T-helper 2 cell treated with Interferon-gamma antibody and Interleukin-4, amounts not matched to agents 100 ng/mL and 5 ng/mL, for 36 hours (primary cell): ENCODE results near the gene DEFB113. TPM values are rescaled to one million over a fixed set of nuclear protein-coding genes. Genes with fewer than 3 reads are reported as not detected.
"Not testable (repeated sequence)": the region's sequence is repeated elsewhere in the genome, so short reads cannot be mapped to it uniquely, and the experiment has no call there.

Experiments used
- intact Hi-C: fragments of 100-400 bp; cut with micrococcal nuclease; formaldehyde crosslinking; loops from one replicate; pipeline ENCODE4 v1.15.1; 2023
- total RNA-seq: library from RNA; stranded (reverse); gene quantifications from 2 replicates; pipeline ENCODE4 v1.2.3, GENCODE V29; 2022

DEFB113 gene
- total RNA-seq = not detected in 2 replicates

DNA sequence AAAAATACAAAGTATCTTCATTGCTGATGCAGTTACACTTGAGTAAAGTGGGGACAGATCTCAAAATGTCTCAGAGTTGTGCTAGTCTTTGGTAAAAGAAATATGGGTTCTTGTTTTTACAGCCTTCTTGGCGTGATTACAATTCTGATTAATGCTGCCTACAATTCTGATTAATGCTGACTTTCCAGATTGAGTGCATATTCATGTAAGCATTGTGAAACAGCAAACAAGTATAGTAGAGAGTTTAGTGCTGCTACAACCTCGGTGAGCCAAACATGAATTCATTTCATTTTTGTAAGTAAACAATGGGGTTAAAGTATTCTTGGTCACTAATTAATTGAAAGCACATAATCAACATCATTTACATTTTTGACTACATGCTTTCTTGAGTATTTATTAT lies at the start of gene DEFB113:
Gene DEFB113 (minus strand): TSS at position 21 of the 400 bp plus-strand sequence. CDS start 0 bp downstream, at position 21.
- intact Hi-C loops = no loop called here

DNA sequence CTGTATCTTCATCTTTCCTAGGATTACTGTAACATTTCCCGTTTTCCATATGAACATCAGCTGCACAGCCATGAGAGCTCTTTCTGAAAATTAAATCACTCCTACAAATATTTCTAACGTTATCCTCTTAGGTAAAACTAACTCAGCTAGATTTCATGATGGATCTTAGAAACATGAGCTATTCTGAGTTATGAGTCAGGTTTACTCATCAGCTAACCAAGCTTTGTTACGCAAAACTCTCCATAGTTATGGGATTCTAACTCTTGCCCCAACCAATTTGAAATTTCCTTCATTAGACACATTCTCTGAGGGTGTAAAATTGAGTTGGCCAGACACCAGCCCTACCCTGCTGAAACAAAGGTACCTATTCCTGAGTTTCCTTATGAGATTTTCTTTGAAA lies 38.4 kb upstream of the DEFB113 start:
- intact Hi-C loops = no loop called here

DNA sequence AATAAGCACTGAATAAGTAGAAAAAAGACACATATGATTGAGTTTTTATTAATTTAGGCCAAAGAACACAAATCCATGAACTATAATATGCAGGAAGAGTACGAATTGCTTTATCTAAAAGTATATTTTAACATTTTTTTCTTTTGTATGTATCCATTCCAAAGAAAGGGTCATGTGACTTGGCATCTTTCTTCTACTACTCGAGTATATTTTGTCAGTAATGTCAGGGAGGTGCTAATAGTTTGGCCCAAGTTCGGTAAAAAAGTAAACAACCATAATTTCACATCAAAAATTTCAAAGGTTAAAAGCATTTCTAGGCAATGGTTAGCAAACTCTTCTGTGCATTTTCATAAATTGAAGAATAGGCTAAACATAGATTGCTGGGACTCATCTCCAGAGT lies 33.7 kb upstream of the DEFB113 start:
- intact Hi-C loops = no loop called here

DNA sequence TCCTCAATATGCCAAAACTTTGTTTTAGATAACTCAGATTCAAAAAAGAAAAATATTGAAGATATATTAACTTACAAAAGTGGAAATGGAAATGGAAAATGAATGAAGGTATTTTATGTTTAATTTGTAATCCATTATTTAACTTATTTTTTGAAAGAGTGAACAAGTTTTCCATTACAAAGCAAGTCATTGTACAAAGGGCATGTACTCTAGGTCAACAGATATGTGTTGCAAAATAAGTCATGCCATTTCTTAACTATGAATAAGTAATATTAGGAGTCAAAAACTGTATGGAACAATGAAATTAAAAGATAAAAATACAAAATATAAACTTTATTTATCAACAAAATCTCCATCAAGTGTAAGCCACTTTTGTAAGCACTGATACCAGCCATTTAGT lies 25.9 kb upstream of the DEFB113 start:
- intact Hi-C loops = no loop called here

GRCh38 chr6:49988900-49989299 lies 19.5 kb upstream of the DEFB113 start:
- intact Hi-C loops = no loop called here

DNA sequence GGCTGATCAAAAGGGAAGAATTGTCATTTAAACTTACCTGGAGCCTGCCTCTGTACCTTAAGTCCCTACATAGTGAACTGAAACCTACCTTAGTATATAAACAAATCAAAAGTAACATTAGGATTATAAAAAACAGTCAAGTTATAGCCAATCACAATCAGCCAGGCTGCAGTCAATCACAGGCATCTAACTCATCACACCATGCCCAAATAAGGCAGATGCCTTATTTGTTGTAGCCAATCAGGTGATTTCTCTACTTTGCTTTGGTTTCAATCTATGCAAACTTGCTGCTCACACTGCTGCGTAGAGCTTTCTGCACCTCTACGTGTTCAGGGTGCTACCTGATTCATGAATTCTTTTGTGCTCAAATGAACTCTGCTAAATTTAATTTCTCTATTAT lies 18.3 kb upstream of the DEFB113 start:
- intact Hi-C loops = no loop called here

DNA sequence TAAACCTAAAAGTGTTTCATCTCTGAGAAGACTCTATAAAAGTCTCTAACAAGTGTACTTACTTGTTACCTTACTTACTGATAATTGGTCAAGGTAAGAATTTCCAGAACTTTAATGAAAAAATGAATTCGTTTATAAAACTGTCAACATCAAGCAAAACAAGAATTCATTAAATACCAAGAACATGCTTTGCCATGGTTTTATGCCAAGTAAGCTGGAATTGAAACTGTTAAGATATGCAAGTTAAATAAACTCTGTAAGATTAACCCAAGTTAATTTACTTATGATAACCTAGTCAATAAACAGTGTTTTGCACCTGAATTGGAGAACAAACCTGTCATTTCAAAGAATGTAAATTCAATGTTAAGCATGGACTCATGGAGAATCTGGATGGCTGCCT lies 17.1 kb upstream of the DEFB113 start:
- intact Hi-C loops = no loop called here

DNA sequence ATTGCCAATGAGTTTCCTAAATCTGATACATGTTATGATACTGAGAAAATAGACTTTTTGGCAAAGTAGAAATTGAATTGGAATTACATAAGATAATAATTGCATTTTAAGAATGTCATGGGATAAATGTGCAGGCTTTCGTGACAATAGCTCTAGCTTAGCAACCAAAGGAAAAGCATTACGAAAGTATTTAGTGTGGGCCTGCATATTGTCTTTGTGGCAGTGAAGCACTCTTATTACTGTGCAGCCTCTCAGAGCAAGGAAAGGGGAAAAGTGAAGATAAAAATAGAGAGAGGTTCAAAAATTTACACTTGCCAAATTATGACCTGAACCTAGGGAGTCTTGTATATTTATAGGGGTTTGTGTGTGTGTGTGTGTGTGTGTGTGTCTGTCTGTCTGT lies 12.6 kb upstream of the DEFB113 start:
- intact Hi-C loops = no loop called here

DNA sequence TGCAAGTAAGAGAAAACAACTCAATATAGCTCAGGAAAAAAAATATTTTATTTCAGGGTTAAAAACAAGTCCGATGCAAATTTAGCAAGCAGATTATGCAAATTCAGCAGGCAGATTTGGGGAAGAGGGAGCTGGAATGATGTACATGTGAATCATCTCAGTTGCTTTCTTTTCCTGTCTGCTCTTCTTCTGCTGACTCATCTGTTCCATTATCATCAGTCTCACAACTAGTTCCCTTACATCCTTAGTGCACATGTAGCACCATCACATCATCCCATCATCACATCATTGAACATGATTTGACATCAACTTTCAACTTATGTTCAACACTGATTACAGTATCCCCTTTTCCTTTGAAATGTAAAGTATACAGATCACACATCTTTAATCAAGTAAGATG lies 11.5 kb upstream of the DEFB113 start:
- intact Hi-C loops = no loop called here

GRCh38 chr6:49979584-49979983 lies 10.2 kb upstream of the DEFB113 start:
- intact Hi-C loops = no loop called here

GRCh38 chr6:49978332-49979226 lies 9.2 kb upstream of the DEFB113 start:
- intact Hi-C loops = no loop called here

DNA sequence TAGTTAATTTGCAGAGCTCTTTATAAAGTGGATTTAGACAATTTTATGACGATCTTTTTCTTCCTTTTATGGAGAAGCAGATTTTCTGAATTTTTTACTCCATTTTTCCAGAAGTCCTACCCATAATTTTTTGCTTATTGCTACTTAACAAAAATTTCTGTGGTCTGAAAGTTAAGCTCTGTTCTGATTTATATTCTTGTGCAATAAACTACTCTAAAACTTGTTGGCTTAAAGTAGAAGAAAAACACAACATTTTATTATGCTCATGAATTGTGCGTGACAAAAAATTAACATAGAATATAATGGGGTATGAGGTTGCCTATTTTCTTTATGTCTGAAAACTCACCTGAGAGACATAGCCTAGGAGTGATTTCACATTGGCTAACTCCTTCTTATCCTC lies 2.6 kb downstream of the DEFB113 start:
- intact Hi-C loops = no loop called here

DNA sequence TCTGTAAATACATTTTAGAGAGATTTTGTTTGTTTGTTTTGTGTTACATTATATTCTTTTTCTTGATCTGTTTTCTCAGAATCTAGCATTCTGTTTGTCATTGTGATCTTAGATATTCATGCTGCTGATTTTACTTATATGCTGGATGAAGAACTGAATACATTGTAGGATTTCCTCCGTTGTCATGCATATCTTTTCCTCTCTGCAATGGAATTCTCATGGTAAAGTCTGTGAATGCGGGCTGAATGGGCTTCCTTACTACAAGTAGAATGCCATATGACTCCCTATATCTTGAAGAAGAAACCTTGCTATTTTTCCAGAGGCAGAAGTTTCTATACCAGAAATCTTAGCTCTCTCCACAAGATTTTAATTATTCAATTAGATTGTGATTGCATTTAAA lies 3.1 kb downstream of the DEFB113 start:
- intact Hi-C loops = no loop called here

GRCh38 chr6:49964064-49964463 lies 5.4 kb downstream of the DEFB113 start, which contains the start of gene DEFB114:
TSS of gene DEFB114 (minus strand) at chr6:49964164. CDS start at chr6:49964105, 59 bp downstream.
- intact Hi-C loops = no loop called here

DNA sequence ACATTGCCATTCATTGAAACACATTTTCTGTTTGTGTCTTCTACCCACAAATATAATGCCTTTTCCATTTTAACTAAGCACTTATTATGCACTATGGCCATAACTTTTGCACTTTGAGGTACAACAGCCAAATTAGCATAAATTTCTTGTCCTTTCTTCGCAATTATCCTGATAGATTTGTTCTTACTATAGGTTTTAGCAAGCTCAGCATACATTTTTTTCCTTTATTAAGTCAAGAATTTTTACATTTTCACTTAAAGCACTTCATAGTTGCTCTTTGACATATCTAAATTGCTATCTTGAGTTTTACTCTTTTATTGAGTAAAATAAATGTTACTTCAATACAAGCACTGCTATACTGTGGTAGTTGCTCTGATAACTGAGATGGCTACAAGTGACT lies 11.2 kb downstream of the DEFB113 start:
- intact Hi-C loops = no loop called here

- intact Hi-C loops = no loop called here
These were observed 13.6 kb downstream of the DEFB113 start for GRCh38 chr6:49955847-49956246.

- intact Hi-C loops = no loop called here
These were observed 17.5 kb downstream of the DEFB113 start for GRCh38 chr6:49951926-49952325.

- intact Hi-C loops = no loop called here
These were observed 19.0 kb downstream of the DEFB113 start for GRCh38 chr6:49950415-49950751.

DNA sequence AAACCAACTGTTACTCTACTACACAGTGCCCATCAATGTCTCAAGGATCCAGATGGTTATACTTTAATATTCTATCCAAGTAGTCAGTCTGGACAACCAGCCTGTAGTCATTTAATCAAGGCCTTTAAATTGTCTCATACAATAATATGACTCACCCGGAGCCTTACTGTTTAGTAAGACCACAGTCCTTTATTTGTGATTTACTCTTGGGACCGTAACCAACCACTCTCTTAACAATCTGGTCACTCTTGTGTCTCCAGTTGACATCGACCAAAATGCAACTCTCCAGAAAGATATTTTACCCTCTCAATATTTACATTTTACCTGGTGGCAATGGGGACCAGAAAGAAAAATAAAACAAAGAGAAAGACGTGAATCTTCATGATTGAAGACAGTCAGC lies 20.4 kb downstream of the DEFB113 start:
- intact Hi-C loops = no loop called here

DNA sequence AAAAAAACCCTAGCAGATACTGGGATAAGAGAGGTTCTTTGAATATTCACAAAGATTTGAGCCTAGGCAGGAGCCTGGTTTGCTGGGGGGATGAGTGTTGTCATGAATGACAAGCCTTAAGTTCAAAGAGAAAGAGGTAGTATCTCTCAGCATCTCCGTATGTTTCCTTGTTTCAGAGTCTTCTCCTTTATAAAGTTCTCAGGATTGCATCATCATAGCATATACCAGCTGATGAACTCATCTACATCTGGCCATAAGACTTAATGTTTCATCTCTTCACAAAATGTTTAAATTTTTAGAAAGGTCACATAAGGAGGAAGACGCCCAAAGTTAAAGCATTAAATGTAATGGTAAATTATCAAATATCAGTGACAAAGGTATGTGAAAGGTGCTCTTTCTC lies 22.6 kb downstream of the DEFB113 start:
- intact Hi-C loops = no loop called here

DNA sequence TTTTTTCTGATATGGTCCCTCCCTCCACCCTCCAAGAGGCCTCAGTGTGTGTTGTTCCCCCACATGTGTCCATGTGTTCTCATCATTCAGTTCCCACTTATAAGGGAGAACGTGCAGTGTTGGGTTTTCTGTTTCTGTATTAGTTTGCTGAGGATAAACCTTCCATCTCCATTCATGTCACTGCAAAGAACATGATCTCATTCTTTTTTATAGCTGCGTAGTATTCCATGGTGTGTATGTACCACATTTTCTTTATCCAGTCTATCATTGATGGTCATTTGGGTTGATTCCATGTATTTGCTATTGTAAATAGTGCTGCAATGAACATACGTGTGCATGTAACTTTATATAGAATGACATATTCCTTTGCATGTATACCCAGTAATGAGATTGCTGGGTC lies 25.4 kb downstream of the DEFB113 start:
- intact Hi-C loops = not testable (repeated sequence)

GRCh38 chr6:49939993-49940498 lies 29.4 kb downstream of the DEFB113 start:
- intact Hi-C loops = no loop called here

DNA sequence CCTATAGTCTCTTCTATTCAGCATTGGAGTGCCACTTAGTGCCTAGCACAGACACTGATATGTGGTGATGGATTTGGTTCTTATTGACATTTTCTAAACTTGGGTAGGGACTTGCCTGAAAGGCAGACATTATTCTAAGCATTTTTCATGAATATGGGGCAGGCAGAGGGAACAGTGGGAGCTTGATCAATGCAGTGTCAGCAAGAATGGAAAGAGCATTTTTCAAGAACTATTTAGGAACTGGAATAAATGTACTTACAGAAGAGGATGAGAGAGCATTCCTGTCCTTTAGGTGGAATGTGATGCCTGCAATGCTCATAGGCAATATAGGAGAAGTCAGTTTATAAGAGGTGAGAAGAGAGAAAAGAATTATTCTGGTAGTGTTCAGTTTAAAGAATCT lies 31.6 kb downstream of the DEFB113 start:
- intact Hi-C loops = no loop called here
